HL-60 (cell line): Measurements from ENCODE around the gene SIGLEC9.

Experiments used
- CTCF ChIP-seq: IDR thresholded peaks from one replicate; pipeline ENCODE4 v1.5.1; 2011; ENCODE audit warnings: low read length, control low read depth, inconsistent platforms; ENCODE audit not compliant: insufficient read depth
- GABPA ChIP-seq: IDR thresholded peaks from 2 replicates; pipeline ENCODE4 v1.6.1; 2012; ENCODE audit warnings: low read depth
- POLR2AphosphoS5 ChIP-seq: IDR thresholded peaks from 2 replicates; pipeline ENCODE4 v1.6.1; 2012; ENCODE audit warnings: low read depth
- SPI1 ChIP-seq: IDR thresholded peaks from 2 replicates; pipeline ENCODE4 v1.6.1; 2012; ENCODE audit warnings: low read depth, mild to moderate bottlenecking, borderline replicate concordance

GRCh38 chr19:51122112-51122981 lies 2.4 kb upstream of the SIGLEC9 start:
- TF ChIP-seq CTCF (no peak), POLR2AphosphoS5 (no peak), GABPA (no peak), SPI1 (no peak)
